IMR-90 (cell line): ENCODE results near the gene DPYD. TPM values are rescaled to one million over a fixed set of nuclear protein-coding genes. Genes with fewer than 3 reads are reported as not detected.

Source experiments
- ATAC-seq: fragments of 200-7000 bp; cut with Tn5 transposase; 2 replicates; pipeline ENCODE4 v1.9.1; 2020; ENCODE audit warnings: low read depth, mild to moderate bottlenecking, moderate library complexity
- BruUV-seq: library from RNA; stranded (reverse); fragments of 400-500 nt; replicated peaks from 2 replicates; lab custom pipeline; 2021; lab: Mats Ljungman, UMichigan
- CTCF ChIA-PET: fragments of 300-600 bp; formaldehyde crosslinking; extraction: SDS; loops from one replicate; lab custom pipeline; 2021; ENCODE audit warnings: antibody characterized with exemption; lab: Yijun Ruan, JAX
- POLR2A ChIA-PET: fragments of 300-600 bp; sonication (Branson Sonifier 250); formaldehyde crosslinking; loops from one replicate; lab custom pipeline; 2022; ENCODE audit warnings: antibody characterized with exemption; ENCODE audit not compliant: unreplicated experiment; lab: Charles Lee
- DNase-seq: peaks from one replicate; pipeline ENCODE4 v3.0.0; 2013
- H2AFZ ChIP-seq: replicated peaks from 2 replicates; pipeline ENCODE3; 2013; ENCODE audit warnings: low read length, mild to moderate bottlenecking; ENCODE audit not compliant: poor library complexity
- H2AK5ac ChIP-seq: 2 replicates; pipeline ENCODE4 v1.6.1; 2013; ENCODE audit warnings: low read depth, low read length, inconsistent platforms
- H2AK9ac ChIP-seq: replicated peaks from 2 replicates; pipeline ENCODE3; 2013; ENCODE audit warnings: mild to moderate bottlenecking, low read depth, low read length, moderate library complexity; ENCODE audit not compliant: poor library complexity
- H2BK120ac ChIP-seq: 2 replicates; pipeline ENCODE4 v1.6.1; 2013; ENCODE audit warnings: low read depth, low read length, inconsistent platforms
- H2BK15ac ChIP-seq: 3 replicates; pipeline ENCODE4 v1.6.1; 2013; ENCODE audit warnings: low read depth, low read length, inconsistent platforms
- H2BK20ac ChIP-seq: 2 replicates; pipeline ENCODE4 v1.6.1; 2013; ENCODE audit warnings: low read depth, mild to moderate bottlenecking, inconsistent platforms, low read length, moderate library complexity
- H2BK5ac ChIP-seq: 2 replicates; pipeline ENCODE4 v1.6.1; 2013; ENCODE audit warnings: mild to moderate bottlenecking, low read depth, low read length, inconsistent platforms; ENCODE audit not compliant: poor library complexity, severe bottlenecking
- H3K14ac ChIP-seq: replicated peaks from 2 replicates; pipeline ENCODE4 v1.6.1; 2013; ENCODE audit warnings: low read depth, low read length, inconsistent platforms
- H3K18ac ChIP-seq: 2 replicates; pipeline ENCODE4 v1.6.1; 2013; ENCODE audit warnings: low read depth, low read length, control low read depth
- H3K23ac ChIP-seq: 2 replicates; pipeline ENCODE4 v1.6.1; 2013; ENCODE audit warnings: low read depth, low read length, inconsistent platforms
- H3K27ac ChIP-seq: 2 replicates; pipeline ENCODE4 v1.5.1; 2013; ENCODE audit warnings: mild to moderate bottlenecking, control low read depth, low read length; ENCODE audit not compliant: insufficient read depth
- H3K27me3 ChIP-seq: 2 replicates; pipeline ENCODE4 v1.6.1; 2013; ENCODE audit warnings: low read length; ENCODE audit not compliant: control insufficient read depth, insufficient read depth
- H3K36me3 ChIP-seq: 2 replicates; pipeline ENCODE4 v1.6.1; 2013; ENCODE audit warnings: low read length, mixed read lengths; ENCODE audit not compliant: control insufficient read depth, insufficient read depth
- H3K4ac ChIP-seq: 2 replicates; pipeline ENCODE4 v1.6.1; 2013; ENCODE audit warnings: low read depth, low read length, inconsistent platforms
- H3K4me1 ChIP-seq: 2 replicates; pipeline ENCODE4 v1.6.1; 2013; ENCODE audit warnings: low read length, mixed read lengths; ENCODE audit not compliant: control insufficient read depth, insufficient read depth
- H3K4me2 ChIP-seq: 2 replicates; pipeline ENCODE4 v1.6.1; 2013; ENCODE audit warnings: low read depth, mild to moderate bottlenecking, control low read depth, low read length, moderate library complexity
- H3K4me3 ChIP-seq: 2 replicates; pipeline ENCODE4 v1.5.1; 2013; ENCODE audit warnings: low read depth, mild to moderate bottlenecking, control low read depth, low read length, moderate library complexity; ENCODE audit not compliant: insufficient read depth
- H3K56ac ChIP-seq: 2 replicates; pipeline ENCODE4 v1.6.1; 2013; ENCODE audit warnings: low read length, inconsistent platforms; ENCODE audit not compliant: insufficient read depth; ENCODE audit errors: extremely low read depth
- H3K79me1 ChIP-seq, 2 experiments: 2 replicates each; pipeline ENCODE4 v1.6.1; 2013; ENCODE audit warnings: low read length in 2 of 2, inconsistent platforms in 1 of 2, low read depth in 1 of 2
- H3K9ac ChIP-seq: 2 replicates; pipeline ENCODE4 v1.6.1; 2013; ENCODE audit warnings: low read depth, low read length, control low read depth
- H3K9me1 ChIP-seq: 2 replicates; pipeline ENCODE4 v1.6.1; 2013; ENCODE audit warnings: low read length, inconsistent platforms; ENCODE audit not compliant: insufficient read depth
- H3K9me3 ChIP-seq: 2 replicates; pipeline ENCODE4 v1.6.1; 2013; ENCODE audit warnings: low read length; ENCODE audit not compliant: control insufficient read depth, insufficient read depth
- H4K20me1 ChIP-seq: 2 replicates; pipeline ENCODE4 v1.6.1; 2013; ENCODE audit warnings: low read length, inconsistent platforms; ENCODE audit not compliant: insufficient read depth
- H4K5ac ChIP-seq: 2 replicates; pipeline ENCODE4 v1.6.1; 2013; ENCODE audit warnings: mild to moderate bottlenecking, low read depth, low read length, control low read depth
- H4K8ac ChIP-seq, 2 experiments: 2 replicates each; pipeline ENCODE4 v1.6.1; 2013; ENCODE audit warnings: low read depth in 2 of 2, low read length in 2 of 2, control low read depth in 1 of 2, inconsistent platforms in 1 of 2
- H4K91ac ChIP-seq: 2 replicates; pipeline ENCODE4 v1.6.1; 2013; ENCODE audit warnings: low read depth, low read length, inconsistent platforms; ENCODE audit not compliant: insufficient read depth
- BHLHE40 ChIP-seq: fragments of 150-350 bp; IDR thresholded peaks from 2 replicates; pipeline ENCODE4 v1.6.1; 2016; ENCODE audit warnings: mild to moderate bottlenecking, low read depth, low read length
- CEBPB ChIP-seq: IDR thresholded peaks from 2 replicates; pipeline ENCODE4 v1.6.1; 2012; ENCODE audit warnings: low read depth, low read length, improper control_type of control experiment
- CHD1 ChIP-seq: IDR thresholded peaks from 2 replicates; pipeline ENCODE4 v1.6.1; 2012; ENCODE audit warnings: low read depth, low read length, improper control_type of control experiment
- CTCF ChIP-seq: conservative IDR thresholded peaks from 2 replicates; pipeline ENCODE4 v1.5.1; 2012; ENCODE audit warnings: mild to moderate bottlenecking, low read depth, low read length, improper control_type of control experiment
- FOS ChIP-seq: fragments of 150-350 bp; IDR thresholded peaks from 2 replicates; pipeline ENCODE4 v1.6.1; 2016; ENCODE audit warnings: low read depth, low read length
- MAFK ChIP-seq: IDR thresholded peaks from 2 replicates; pipeline ENCODE4 v1.6.1; 2012; ENCODE audit warnings: low read depth, low read length, improper control_type of control experiment
- MAZ ChIP-seq: IDR thresholded peaks from 2 replicates; pipeline ENCODE4 v1.6.1; 2012; ENCODE audit warnings: low read depth, mild to moderate bottlenecking, low read length, improper control_type of control experiment, moderate library complexity, borderline replicate concordance
- MXI1 ChIP-seq: IDR thresholded peaks from 2 replicates; pipeline ENCODE4 v1.6.1; 2012; ENCODE audit warnings: low read depth, mild to moderate bottlenecking, low read length, moderate library complexity, borderline replicate concordance
- NFE2L2 ChIP-seq: fragments of 150-350 bp; IDR thresholded peaks from 2 replicates; pipeline ENCODE4 v1.6.1; 2016; ENCODE audit warnings: low read depth, mild to moderate bottlenecking, low read length
- POLR2A ChIP-seq: IDR thresholded peaks from 2 replicates; pipeline ENCODE4 v1.6.1; 2012; ENCODE audit warnings: mild to moderate bottlenecking, low read depth, low read length
- RAD21 ChIP-seq: IDR thresholded peaks from 2 replicates; pipeline ENCODE4 v1.6.1; 2012; ENCODE audit warnings: low read length, improper control_type of control experiment
- RCOR1 ChIP-seq: IDR thresholded peaks from 2 replicates; pipeline ENCODE4 v1.6.1; 2012; ENCODE audit warnings: mild to moderate bottlenecking, low read length, improper control_type of control experiment; ENCODE audit not compliant: insufficient replicate concordance
- RFX5 ChIP-seq: IDR thresholded peaks from 2 replicates; pipeline ENCODE4 v1.8.0; 2012; ENCODE audit warnings: low read depth, mild to moderate bottlenecking, low read length, moderate library complexity
- SMC3 ChIP-seq: fragments of 150-350 bp; IDR thresholded peaks from 2 replicates; pipeline ENCODE4 v1.6.1; 2016; ENCODE audit warnings: low read depth, mild to moderate bottlenecking, antibody characterized with exemption, low read length, moderate library complexity
- USF2 ChIP-seq: fragments of 150-350 bp; IDR thresholded peaks from 2 replicates; pipeline ENCODE4 v1.6.1; 2017; ENCODE audit warnings: mild to moderate bottlenecking, antibody characterized with exemption, low read length, low read depth
- dilution Hi-C: fragments of 300-500 bp; cut with HindIII; formaldehyde crosslinking; loops from one replicate; pipeline ENCODE4 v1.14.3; 2018; ENCODE audit warnings: low sequenced_read_pairs; ENCODE audit not compliant: unreplicated experiment
- in situ Hi-C: fragments of 300-500 bp; cut with MboI; formaldehyde crosslinking; loops from 3 replicates; pipeline ENCODE4 v1.14.3; 2019; ENCODE audit warnings: low sequenced_read_pairs, inconsistent platforms, mixed read lengths
- intact Hi-C: fragments of 100-400 bp; cut with micrococcal nuclease; formaldehyde crosslinking; loops from 2 replicates; pipeline ENCODE4 v1.10.0; 2022
- polyA plus RNA-seq, 3 experiments: library from polyadenylated mRNA; depleted of rRNA; stranded (reverse); fragments of >200 nt; gene quantifications; 2 replicates each; pipeline ENCODE4 v1.2.3, GENCODE V29; 2012; ENCODE audit warnings: low replicate concordance in 1 of 3
- total RNA-seq: library from RNA; depleted of rRNA; stranded (reverse); fragments of >200 nt; gene quantifications from 2 replicates; pipeline ENCODE4 v1.2.3, GENCODE V29; 2012
- TF ChIP-seq, protein P1 (sequence below): fragments of 150-350 bp; IDR thresholded peaks from 2 replicates; pipeline ENCODE4 v1.6.1; 2016; ENCODE audit warnings: low read depth, mild to moderate bottlenecking, low read length, moderate library complexity, borderline replicate concordance

Gene DPYD
- total and polyA plus RNA-seq, 2 of the 4 experiments (the other 2 are of a cell fraction), result 9.3 to 47.3 TPM

DNA sequence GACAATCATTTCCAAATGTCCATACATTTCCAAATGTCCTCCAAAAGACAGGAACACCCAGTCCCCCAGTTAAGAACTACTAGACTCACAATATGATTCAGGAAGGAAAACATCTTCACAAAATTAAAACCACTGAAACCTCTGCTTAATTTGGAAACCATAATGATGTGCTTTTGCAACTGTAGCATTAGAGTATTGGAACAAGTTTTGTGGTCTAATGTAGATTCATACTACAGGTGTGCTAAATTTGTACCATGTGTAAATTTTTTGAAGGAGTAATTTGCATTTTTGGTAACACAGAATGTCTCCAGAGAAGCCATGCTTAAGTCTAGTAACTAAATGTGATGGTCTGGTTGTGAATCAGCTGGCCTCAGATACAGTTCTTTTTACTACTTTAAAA lies 129.6 kb downstream of the DPYD start:
- H2BK120ac ChIP-seq, result no peak overlapping the region
- ATAC-seq (no peak), DNase-seq (no peak)
- H2BK15ac ChIP-seq, result no peak overlapping the region
- H3K56ac ChIP-seq, result no peak overlapping the region
- H3K14ac ChIP-seq, result no peak overlapping the region
- H3K23ac ChIP-seq, result no peak overlapping the region
- ChIA-PET CTCF (no interaction called here), POLR2A (no interaction called here)
- no peaks in the 10 kb centered on the region for H3K36me3 ChIP-seq
- TF ChIP-seq CTCF (no peak), RAD21 (no peak), MAFK (no peak), MXI1 (no peak), USF2 (no peak), NFE2L2 (no peak), CEBPB (no peak), MAZ (no peak), RCOR1 (no peak), BHLHE40 (no peak), CHD1 (no peak), FOS (no peak), RFX5 (no peak), POLR2A (no peak), SMC3 (no peak)
- TF ChIP-seq, protein P1, sequence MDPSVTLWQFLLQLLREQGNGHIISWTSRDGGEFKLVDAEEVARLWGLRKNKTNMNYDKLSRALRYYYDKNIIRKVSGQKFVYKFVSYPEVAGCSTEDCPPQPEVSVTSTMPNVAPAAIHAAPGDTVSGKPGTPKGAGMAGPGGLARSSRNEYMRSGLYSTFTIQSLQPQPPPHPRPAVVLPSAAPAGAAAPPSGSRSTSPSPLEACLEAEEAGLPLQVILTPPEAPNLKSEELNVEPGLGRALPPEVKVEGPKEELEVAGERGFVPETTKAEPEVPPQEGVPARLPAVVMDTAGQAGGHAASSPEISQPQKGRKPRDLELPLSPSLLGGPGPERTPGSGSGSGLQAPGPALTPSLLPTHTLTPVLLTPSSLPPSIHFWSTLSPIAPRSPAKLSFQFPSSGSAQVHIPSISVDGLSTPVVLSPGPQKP, result no peak
- BruUV-seq, result no TSS peak
- no peaks in the 10 kb centered on the region for H3K9me1 ChIP-seq
- H3K4me1 ChIP-seq, result no peaks in the 10 kb centered on the region
- no peak overlapping the region for H2BK5ac ChIP-seq
- no peaks in the 10 kb centered on the region for H3K9me3 ChIP-seq
- H3K4ac ChIP-seq, result no peak overlapping the region
- H2AK9ac ChIP-seq, result no peak overlapping the region
- no peak overlapping the region for H3K4me2 ChIP-seq
- H3K27ac ChIP-seq, result no peak overlapping the region
- dilution Hi-C loops, result no loop called here
- H2BK20ac ChIP-seq, result no peak overlapping the region
- H3K79me1 ChIP-seq, result peaks cover 0 to 11% of the 10 kb centered on the region in 2 experiments; a peak in 1 of 4 replicates
- no peak overlapping the region for H4K5ac ChIP-seq
- no peak overlapping the region for H3K18ac ChIP-seq
- no peak overlapping the region for H2AFZ ChIP-seq
- H3K4me3 ChIP-seq, result no peak overlapping the region
- H3K27me3 ChIP-seq, result no peaks in the 10 kb centered on the region
- H3K9ac ChIP-seq, result no peak overlapping the region
- no peak overlapping the region for H2AK5ac ChIP-seq
- H4K8ac ChIP-seq, result no peak overlapping the region
- in situ Hi-C loops, result loop anchor here (25.0 kb wide), 1 partner anchor 829 kb away; no protein-coding TSS in a partner anchor
- intact Hi-C loops, result no loop called here
- no peaks in the 10 kb centered on the region for H4K20me1 ChIP-seq
- no peak overlapping the region for H4K91ac ChIP-seq
